H1 (cell line): ENCODE measurements around the gene PIK3C2G. TPM values are rescaled to one million over a fixed set of nuclear protein-coding genes. Genes with fewer than 3 reads are reported as not detected.

Experiments used
- CTCF ChIA-PET: fragments of 300-600 bp; sonication (Branson Sonifier 250); formaldehyde crosslinking; loops from one replicate; lab custom pipeline; 2021; ENCODE audit not compliant: partially characterized antibody; lab: Charles Lee
- POLR2A ChIA-PET: fragments of 300-600 bp; sonication (Branson Sonifier 250); formaldehyde crosslinking; loops from one replicate; lab custom pipeline; 2021; ENCODE audit warnings: inconsistent platforms; ENCODE audit not compliant: partially characterized antibody; lab: Charles Lee
- DNase-seq, 2 experiments: peaks; one replicate each; pipeline versions ENCODE4 v3.0.0 to v3.0.0-alpha.2; 2010 to 2022; ENCODE audit warnings: low spot score in 2 of 2, low read depth in 1 of 2, mixed read lengths in 1 of 2
- FAIRE-seq: peaks from 2 replicates; lab custom pipeline; 2011; peaks lifted over from hg19 to GRCh38; lab: Jason Lieb, UNC
- H2AFZ ChIP-seq: 2 replicates; pipeline ENCODE4 v1.8.1; 2012; ENCODE audit warnings: low read length, inconsistent platforms
- H2AK5ac ChIP-seq: 2 replicates; pipeline ENCODE4 v1.6.1; 2013; ENCODE audit warnings: low read depth, low read length
- H2BK120ac ChIP-seq: replicated peaks from 2 replicates; pipeline ENCODE3; 2013; ENCODE audit warnings: low read depth, low read length, inconsistent platforms
- H2BK12ac ChIP-seq: 2 replicates; pipeline ENCODE4 v1.6.1; 2013; ENCODE audit warnings: low read depth, low read length
- H2BK15ac ChIP-seq: 2 replicates; pipeline ENCODE4 v1.6.1; 2013; ENCODE audit warnings: low read length
- H2BK20ac ChIP-seq: 2 replicates; pipeline ENCODE4 v1.6.1; 2013; ENCODE audit warnings: low read length
- H2BK5ac ChIP-seq: 2 replicates; pipeline ENCODE4 v1.6.1; 2013; ENCODE audit warnings: low read depth, low read length
- H3K14ac ChIP-seq: 2 replicates; pipeline ENCODE4 v1.6.1; 2013; ENCODE audit warnings: inconsistent platforms; ENCODE audit not compliant: insufficient read length
- H3K18ac ChIP-seq: 2 replicates; pipeline ENCODE4 v1.6.1; 2013; ENCODE audit warnings: low read length; ENCODE audit errors: extremely low read depth
- H3K23ac ChIP-seq: 2 replicates; pipeline ENCODE4 v1.6.1; 2013; ENCODE audit warnings: inconsistent platforms; ENCODE audit not compliant: insufficient read length
- H3K23me2 ChIP-seq: 2 replicates; pipeline ENCODE4 v1.6.1; 2013; ENCODE audit warnings: low read depth, low read length
- H3K27ac ChIP-seq: 2 replicates; pipeline ENCODE4 v1.6.1; 2011; ENCODE audit warnings: low read depth, low read length, inconsistent platforms
- H3K27me3 ChIP-seq, 4 experiments: replicated peaks in 1 of 4; 1 replicate in 1 of 4; 2 replicates in 3 of 4; pipeline versions ENCODE4 v1.6.1 to v1.8.1; 2011 to 2013; ENCODE audit warnings: low read length in 3 of 4, mild to moderate bottlenecking in 3 of 4, inconsistent platforms in 2 of 4, mixed read lengths in 2 of 4, moderate library complexity in 1 of 4; ENCODE audit not compliant: control insufficient read depth in 3 of 4, insufficient read depth in 3 of 4; ENCODE audit errors: extremely low read depth in 1 of 4
- H3K36me3 ChIP-seq, 4 experiments: 2 replicates each; pipeline versions ENCODE4 v1.6.1 to v1.8.1; 2011 to 2013; ENCODE audit warnings: mild to moderate bottlenecking in 4 of 4, low read length in 3 of 4, moderate library complexity in 2 of 4, control low read depth in 1 of 4, inconsistent platforms in 1 of 4; ENCODE audit not compliant: insufficient read depth in 4 of 4, control insufficient read depth in 2 of 4
- H3K4ac ChIP-seq: replicated peaks from 2 replicates; pipeline ENCODE3; 2013; ENCODE audit warnings: low read length, low read depth, mixed read lengths, inconsistent platforms; ENCODE audit not compliant: insufficient read length
- H3K4me1 ChIP-seq, 4 experiments: replicated peaks in 1 of 4; 1 replicate in 1 of 4; 2 replicates in 3 of 4; pipeline versions ENCODE4 v1.6.1 to v1.8.1; 2011 to 2013; ENCODE audit warnings: low read length in 3 of 4, inconsistent platforms in 2 of 4, mixed read lengths in 1 of 4; ENCODE audit not compliant: insufficient read depth in 4 of 4, control insufficient read depth in 3 of 4
- H3K4me2 ChIP-seq, 2 experiments: 2 replicates each; pipeline versions ENCODE4 v1.6.1 to v1.8.1; 2011 to 2013; ENCODE audit warnings: low read depth in 2 of 2, low read length in 2 of 2, control low read depth in 1 of 2, inconsistent platforms in 1 of 2, mild to moderate bottlenecking in 1 of 2; ENCODE audit not compliant: insufficient read depth in 1 of 2
- H3K4me3 ChIP-seq, 4 experiments: fragments of 200-600, 300-600 bp in 1 of 4; sonication (generic), shearing (Covaris generic), sonication (Bioruptor Twin) in 1 of 4; 2 replicates each; pipeline versions ENCODE4 v1.5.1 to v1.8.1; 2011 to 2016; ENCODE audit warnings: low read length in 4 of 4, low read depth in 3 of 4, control low read depth in 2 of 4, inconsistent platforms in 2 of 4, mild to moderate bottlenecking in 2 of 4, mixed read lengths in 1 of 4, moderate library complexity in 1 of 4; ENCODE audit not compliant: insufficient read depth in 2 of 4; ENCODE audit errors: extremely low read depth in 1 of 4
- H3K56ac ChIP-seq: replicated peaks from 2 replicates; pipeline ENCODE3; 2013; ENCODE audit warnings: low read depth, mild to moderate bottlenecking, mixed read lengths, low read length, inconsistent platforms; ENCODE audit not compliant: insufficient read length
- H3K79me1 ChIP-seq: 2 replicates; pipeline ENCODE4 v1.6.1; 2013; ENCODE audit warnings: low read depth, low read length, control low read depth
- H3K79me2 ChIP-seq, 2 experiments: 2 replicates each; pipeline versions ENCODE4 v1.6.1 to v1.8.1; 2012 to 2013; ENCODE audit warnings: low read length in 2 of 2, mild to moderate bottlenecking in 2 of 2, inconsistent platforms in 1 of 2; ENCODE audit not compliant: insufficient read depth in 2 of 2, control insufficient read depth in 1 of 2
- H3K9ac ChIP-seq, 4 experiments: replicated peaks in 1 of 4; 1 replicate in 1 of 4; 2 replicates in 3 of 4; pipeline versions ENCODE4 v1.6.1 to v1.8.1; 2011 to 2013; ENCODE audit warnings: low read depth in 3 of 4, low read length in 3 of 4, control low read depth in 2 of 4, mild to moderate bottlenecking in 2 of 4, moderate library complexity in 2 of 4, inconsistent platforms in 1 of 4; ENCODE audit errors: extremely low read depth in 1 of 4
- H3K9me3 ChIP-seq, 2 experiments: 2 replicates each; pipeline versions ENCODE4 v1.6.1 to v1.8.1; 2012 to 2013; ENCODE audit warnings: mild to moderate bottlenecking in 2 of 2, moderate library complexity in 2 of 2, control low read depth in 1 of 2, inconsistent platforms in 1 of 2, low read depth in 1 of 2, low read length in 1 of 2, mixed read lengths in 1 of 2; ENCODE audit not compliant: insufficient read depth in 2 of 2
- H4K20me1 ChIP-seq, 2 experiments: replicated peaks in 1 of 2; 2 replicates each; pipeline versions ENCODE3 to v1.8.1; 2011 to 2013; ENCODE audit warnings: inconsistent platforms in 2 of 2, low read length in 2 of 2, mild to moderate bottlenecking in 1 of 2; ENCODE audit not compliant: insufficient read depth in 2 of 2, control insufficient read depth in 1 of 2
- H4K5ac ChIP-seq: 2 replicates; pipeline ENCODE4 v1.6.1; 2013; ENCODE audit warnings: low read length, low read depth, mixed read lengths, inconsistent platforms; ENCODE audit not compliant: insufficient read length
- H4K8ac ChIP-seq: 2 replicates; pipeline ENCODE4 v1.8.0; 2013; ENCODE audit warnings: mild to moderate bottlenecking, moderate library complexity, low read length, inconsistent platforms; ENCODE audit not compliant: insufficient read depth; ENCODE audit errors: extremely low read depth
- H4K91ac ChIP-seq: replicated peaks from 2 replicates; pipeline ENCODE3; 2013; ENCODE audit warnings: low read length, mixed read lengths, inconsistent platforms; ENCODE audit not compliant: insufficient read length
- ASH2L ChIP-seq: fragments of 200-600, 300-600 bp; sonication (generic); IDR thresholded peaks from one replicate; pipeline ENCODE4 v1.7.1; 2017; ENCODE audit warnings: low read length
- CHD1 ChIP-seq: IDR thresholded peaks from 2 replicates; pipeline ENCODE4 v1.6.1; 2012; ENCODE audit warnings: low read depth, low read length, improper control_type of control experiment
- EP300 ChIP-seq, 2 experiments: IDR thresholded peaks; 1 replicate in 1 of 2; 2 replicates in 1 of 2; pipeline ENCODE4 v1.6.1; 2011 to 2012; ENCODE audit warnings: low read depth in 2 of 2, low read length in 2 of 2, mild to moderate bottlenecking in 2 of 2, borderline replicate concordance in 1 of 2, inconsistent platforms in 1 of 2, moderate library complexity in 1 of 2
- HDAC2 ChIP-seq, 2 experiments: fragments of 300-600 bp in 1 of 2; sonication (generic) in 1 of 2; IDR thresholded peaks; 2 replicates each; pipeline ENCODE4 v1.6.1; 2011 to 2012; ENCODE audit warnings: low read depth in 2 of 2, low read length in 2 of 2, mild to moderate bottlenecking in 2 of 2, moderate library complexity in 2 of 2, borderline replicate concordance in 1 of 2, inconsistent platforms in 1 of 2
- HDAC6 ChIP-seq: IDR thresholded peaks from one replicate; pipeline ENCODE4 v1.7.1; 2012; ENCODE audit warnings: low read depth, mild to moderate bottlenecking, inconsistent platforms, low read length, moderate library complexity
- JUN ChIP-seq: IDR thresholded peaks from 2 replicates; pipeline ENCODE4 v1.6.1; 2011; ENCODE audit warnings: low read depth, mild to moderate bottlenecking, improper control_type of control experiment, low read length
- NRF1 ChIP-seq: IDR thresholded peaks from 2 replicates; pipeline ENCODE4 v1.6.1; 2011; ENCODE audit warnings: mild to moderate bottlenecking, low read depth, low read length, improper control_type of control experiment
- PHF8 ChIP-seq: fragments of 200-600 bp; sonication (generic); conservative IDR thresholded peaks from 2 replicates; pipeline ENCODE4 v1.7.1; 2012; ENCODE audit warnings: low read depth, mild to moderate bottlenecking, inconsistent platforms, low read length, moderate library complexity
- POLR2AphosphoS5 ChIP-seq: IDR thresholded peaks from 2 replicates; pipeline ENCODE4 v1.6.1; 2011; ENCODE audit warnings: low read depth, low read length
- RBBP5 ChIP-seq: IDR thresholded peaks from 2 replicates; pipeline ENCODE4 v1.7.1; 2012; ENCODE audit warnings: low read depth, mild to moderate bottlenecking, inconsistent platforms, low read length, moderate library complexity, borderline replicate concordance
- SAP30 ChIP-seq: fragments of 300-600 bp; sonication (generic); IDR thresholded peaks from 2 replicates; pipeline ENCODE4 v1.7.1; 2012; ENCODE audit warnings: low read length, moderate library complexity, mild to moderate bottlenecking, inconsistent platforms; ENCODE audit not compliant: insufficient read depth, insufficient replicate concordance
- SIRT6 ChIP-seq: IDR thresholded peaks from one replicate; pipeline ENCODE4 v1.7.1; 2012; ENCODE audit warnings: low read length, inconsistent platforms
- WGBS, 2 experiments: shearing (Covaris generic) in 1 of 2; methylation state at CpG; one replicate each; pipeline versions ENCODE4 v1.1.6 to v1.1.7; 2013 to 2015; ENCODE audit warnings: low lambda C conversion rate in 2 of 2, mixed read lengths in 2 of 2, inconsistent platforms in 1 of 2, low coverage in 1 of 2, missing lambda C conversion rate in 1 of 2; ENCODE audit not compliant: insufficient replicate concordance in 2 of 2, insufficient coverage in 1 of 2, insufficient read length in 1 of 2; ENCODE audit errors: extremely low coverage in 1 of 2, missing lambda C conversion rate in 1 of 2; 5-methylcytosine and 5-hydroxymethylcytosine counted together
- polyA plus RNA-seq, 7 experiments: library from polyadenylated mRNA; depleted of rRNA in 3 of 7; stranded (reverse) in 5 of 7; unstranded in 2 of 7; fragments of >200 nt in 5 of 7; fragments of 200-250 nt in 2 of 7; gene quantifications; 1 replicate in 5 of 7; 2 replicates in 1 of 7; 4 replicates in 1 of 7; pipeline versions ENCODE4 v1.2.1 to v1.2.3, GENCODE V29; 2011 to 2013; ENCODE audit warnings: missing spikeins in 2 of 7, mixed read lengths in 2 of 7
- total RNA-seq: library from RNA; stranded (reverse); fragmentation: NEBNext Ultra II Directional; extraction: Animal tissue kit (Norgen Biotek cat#: 25700); gene quantifications from 2 replicates; pipeline ENCODE4 v1.2.1, GENCODE V29; 2021
- TF ChIP-seq, protein P1 (sequence below): IDR thresholded peaks from 2 replicates; pipeline ENCODE4 v1.6.1; 2011; ENCODE audit warnings: low read length, improper control_type of control experiment

PIK3C2G gene
- total and polyA plus RNA-seq, 2 of the 8 experiments (the other 6 are each of a cell fraction or from before 2014, with no cell fraction given): not detected

DNA sequence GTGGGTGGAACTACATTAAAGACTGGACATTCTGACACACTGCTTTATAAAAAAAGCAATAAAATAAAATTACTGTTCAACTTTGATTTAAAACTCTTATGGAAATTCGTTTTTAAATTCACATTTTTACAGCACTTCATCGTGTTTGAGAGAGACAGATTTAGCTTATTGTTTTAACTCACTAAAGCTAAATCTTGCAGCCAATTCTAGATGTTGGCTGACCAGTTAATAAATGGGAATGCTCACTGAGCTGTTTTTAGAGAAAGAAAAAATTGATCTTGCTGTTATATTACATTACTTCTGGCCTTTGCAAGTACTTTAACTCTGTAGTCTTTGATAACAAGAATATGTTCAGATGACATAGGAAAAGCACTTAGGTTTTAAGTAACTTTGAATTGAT is 319.4 kb downstream of the PIK3C2G start:
- H4K8ac ChIP-seq: no peak overlapping the region
- ChIA-PET POLR2A (no interaction called here), CTCF (interaction anchor here (0.6 to 1.5 kb wide), 4 partner anchors 8 to 646 kb away, joined by 3 to 4 read pairs (median 3); no protein-coding TSS in a partner anchor)
- H3K27me3 ChIP-seq: peaks cover 0 to 1% (median 0%) of the 10 kb centered on the region in 4 experiments; a peak in 1 of 7 replicates
- DNase-seq: no peak
- H2BK120ac ChIP-seq: no peak overlapping the region
- no peak overlapping the region for H4K91ac ChIP-seq
- H3K4me1 ChIP-seq: no peaks in the 10 kb centered on the region
- no peak overlapping the region for H2BK15ac ChIP-seq
- H3K27ac ChIP-seq: no peak overlapping the region
- no peak overlapping the region for H3K14ac ChIP-seq
- H3K18ac ChIP-seq: no peak overlapping the region
- no peaks in the 10 kb centered on the region for H3K23me2 ChIP-seq
- H2AFZ ChIP-seq: no peak overlapping the region
- H2BK20ac ChIP-seq: no peak overlapping the region
- H2AK5ac ChIP-seq: no peak overlapping the region
- 85% methylated on average over 2 of the region's 2 CpGs; no CpG with 5 or more reads in 1 of the 2 experiments for WGBS, 2 experiments
- no peaks in the 10 kb centered on the region for H3K9me3 ChIP-seq
- no peaks in the 10 kb centered on the region; a peak in 1 of 8 replicates for H3K36me3 ChIP-seq
- H3K4me3 ChIP-seq: no peak overlapping the region
- no peak overlapping the region for H3K23ac ChIP-seq
- FAIRE-seq: no peak
- no peaks in the 10 kb centered on the region for H4K20me1 ChIP-seq
- H4K5ac ChIP-seq: no peak overlapping the region
- H3K4ac ChIP-seq: no peak overlapping the region
- H2BK12ac ChIP-seq: no peak overlapping the region
- no peak overlapping the region for H2BK5ac ChIP-seq
- H3K79me2 ChIP-seq: no peaks in the 10 kb centered on the region
- no peak overlapping the region for H3K4me2 ChIP-seq
- H3K9ac ChIP-seq: no peak overlapping the region
- H3K79me1 ChIP-seq: no peaks in the 10 kb centered on the region
- no peak overlapping the region for H3K56ac ChIP-seq
- TF ChIP-seq PHF8 (no peak), POLR2AphosphoS5 (no peak), JUN (no peak), SIRT6 (no peak), NRF1 (no peak), EP300 (IDR thresholded peaks at IDR 0.05; ENCODE audit: borderline replicate concordance in 1 of 2, low read depth in 2 of 2, low read length in 2 of 2) (no peak), HDAC2 (IDR thresholded peaks at IDR 0.05; ENCODE audit: borderline replicate concordance in 1 of 2, low read depth in 2 of 2, low read length in 2 of 2) (no peak), SAP30 (no peak), ASH2L (no peak), HDAC6 (no peak), RBBP5 (no peak), CHD1 (no peak)
- TF ChIP-seq, protein P1, sequence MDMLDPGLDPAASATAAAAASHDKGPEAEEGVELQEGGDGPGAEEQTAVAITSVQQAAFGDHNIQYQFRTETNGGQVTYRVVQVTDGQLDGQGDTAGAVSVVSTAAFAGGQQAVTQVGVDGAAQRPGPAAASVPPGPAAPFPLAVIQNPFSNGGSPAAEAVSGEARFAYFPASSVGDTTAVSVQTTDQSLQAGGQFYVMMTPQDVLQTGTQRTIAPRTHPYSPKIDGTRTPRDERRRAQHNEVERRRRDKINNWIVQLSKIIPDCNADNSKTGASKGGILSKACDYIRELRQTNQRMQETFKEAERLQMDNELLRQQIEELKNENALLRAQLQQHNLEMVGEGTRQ: no peak
